ENCODE data around the gene UNC80. TPM values are rescaled to one million over a fixed set of nuclear protein-coding genes. Genes with fewer than 3 reads are reported as not detected.

The UNC80 gene
- total RNA-seq, 1 experiment from 2014 or later = 0.48 TPM

DNA sequence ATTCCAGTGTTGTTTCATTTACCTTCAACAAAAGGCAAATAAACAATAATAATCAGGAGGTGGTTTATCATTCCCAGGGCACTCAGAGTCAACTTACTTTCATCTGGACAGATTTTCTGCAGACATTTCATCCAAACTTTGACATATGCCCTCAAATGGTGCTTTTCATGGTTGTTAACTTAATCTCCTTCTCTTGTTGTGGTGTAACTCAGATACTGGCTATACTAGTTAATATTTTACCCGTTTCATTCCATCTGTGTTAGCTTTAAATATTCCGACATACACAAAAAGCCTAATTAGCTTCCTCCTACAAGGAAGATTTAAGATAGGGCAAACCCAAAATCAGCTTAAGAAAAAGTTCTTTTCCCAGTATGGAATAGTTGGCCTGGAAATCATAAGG is 186.4 kb downstream of the UNC80 start (continued):
- TF ChIP-seq, protein P1, sequence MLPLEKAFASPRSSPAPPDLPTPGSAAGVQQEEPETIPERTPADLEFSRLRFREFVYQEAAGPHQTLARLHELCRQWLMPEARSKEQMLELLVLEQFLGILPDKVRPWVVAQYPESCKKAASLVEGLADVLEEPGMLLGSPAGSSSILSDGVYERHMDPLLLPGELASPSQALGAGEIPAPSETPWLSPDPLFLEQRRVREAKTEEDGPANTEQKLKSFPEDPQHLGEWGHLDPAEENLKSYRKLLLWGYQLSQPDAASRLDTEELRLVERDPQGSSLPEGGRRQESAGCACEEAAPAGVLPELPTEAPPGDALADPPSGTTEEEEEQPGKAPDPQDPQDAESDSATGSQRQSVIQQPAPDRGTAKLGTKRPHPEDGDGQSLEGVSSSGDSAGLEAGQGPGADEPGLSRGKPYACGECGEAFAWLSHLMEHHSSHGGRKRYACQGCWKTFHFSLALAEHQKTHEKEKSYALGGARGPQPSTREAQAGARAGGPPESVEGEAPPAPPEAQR (CRISPR knock-in tag; IDR thresholded peaks at IDR 0.05) = no peak
- no peak for TF ChIP-seq FOXP1 (CRISPR knock-in tag; IDR thresholded peaks at IDR 0.05; ENCODE audit: borderline replicate concordance)

DNA sequence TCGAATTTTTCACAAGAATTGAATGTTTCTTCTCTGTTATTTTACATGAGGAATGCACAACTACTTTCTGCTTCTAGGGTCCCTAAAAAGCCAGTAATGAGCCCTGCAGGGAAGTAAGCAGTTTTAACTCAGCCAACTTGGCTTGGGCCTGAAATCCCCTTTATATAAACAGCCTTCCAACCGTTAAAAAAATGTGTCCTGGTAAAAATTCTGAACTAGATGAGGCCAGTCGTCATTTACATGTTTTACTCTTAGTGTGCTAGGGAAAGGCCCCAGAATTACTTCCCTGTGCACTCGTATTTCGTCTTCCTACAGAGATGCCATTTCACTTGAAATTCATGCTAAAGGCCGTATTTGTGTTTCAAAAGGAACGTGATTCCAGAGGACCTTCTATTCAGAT is 188.4 kb downstream of the UNC80 start:
- Mint-ChIP-seq H3K27me3 (ENCODE audit: low read depth) (peaks cover 81% of the 10 kb centered on the region), H3K36me3 (no peaks in the 10 kb centered on the region), H3K9me3 (no peaks in the 10 kb centered on the region), H3K27ac (no peak overlapping the region), H3K4me3 (peak overlapping the region; percentile 0; the same call in 1 of the 2 replicates), H3K4me1 (peaks cover 23% of the 10 kb centered on the region)
- POLR2A ChIA-PET = interaction anchor here (1.1 to 1.4 kb wide), 2 partner anchors 165 to 188 kb away, joined by 3 read pairs; partner anchors contain the start of gene UNC80
- ATAC-seq = no peak
- DNase-seq (ENCODE audit: low spot score) = no peak
- CTCF ChIA-PET = interaction anchor here (1.3 to 1.6 kb wide), 16 partner anchors 12 to 626 kb away, joined by 3 to 27 read pairs (median 10); partner anchors contain the start of genes MAP2 and UNC80
- TF ChIP-seq EMX1 (CRISPR knock-in tag; IDR thresholded peaks at IDR 0.05) (no peak), ZNF232 (CRISPR knock-in tag; IDR thresholded peaks at IDR 0.05) (no peak), JAZF1 (CRISPR knock-in tag; IDR thresholded peaks at IDR 0.05) (no peak), CBFB (CRISPR knock-in tag; IDR thresholded peaks at IDR 0.05; ENCODE audit: low read depth) (no peak), ZNF396 (CRISPR knock-in tag; IDR thresholded peaks at IDR 0.05; ENCODE audit: borderline replicate concordance) (no peak), GABPB1 (CRISPR knock-in tag; IDR thresholded peaks at IDR 0.05) (no peak)
- TF ChIP-seq, protein P2, sequence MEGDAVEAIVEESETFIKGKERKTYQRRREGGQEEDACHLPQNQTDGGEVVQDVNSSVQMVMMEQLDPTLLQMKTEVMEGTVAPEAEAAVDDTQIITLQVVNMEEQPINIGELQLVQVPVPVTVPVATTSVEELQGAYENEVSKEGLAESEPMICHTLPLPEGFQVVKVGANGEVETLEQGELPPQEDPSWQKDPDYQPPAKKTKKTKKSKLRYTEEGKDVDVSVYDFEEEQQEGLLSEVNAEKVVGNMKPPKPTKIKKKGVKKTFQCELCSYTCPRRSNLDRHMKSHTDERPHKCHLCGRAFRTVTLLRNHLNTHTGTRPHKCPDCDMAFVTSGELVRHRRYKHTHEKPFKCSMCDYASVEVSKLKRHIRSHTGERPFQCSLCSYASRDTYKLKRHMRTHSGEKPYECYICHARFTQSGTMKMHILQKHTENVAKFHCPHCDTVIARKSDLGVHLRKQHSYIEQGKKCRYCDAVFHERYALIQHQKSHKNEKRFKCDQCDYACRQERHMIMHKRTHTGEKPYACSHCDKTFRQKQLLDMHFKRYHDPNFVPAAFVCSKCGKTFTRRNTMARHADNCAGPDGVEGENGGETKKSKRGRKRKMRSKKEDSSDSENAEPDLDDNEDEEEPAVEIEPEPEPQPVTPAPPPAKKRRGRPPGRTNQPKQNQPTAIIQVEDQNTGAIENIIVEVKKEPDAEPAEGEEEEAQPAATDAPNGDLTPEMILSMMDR (IDR thresholded peaks at IDR 0.05) = no peak
- TF ChIP-seq, protein P3, sequence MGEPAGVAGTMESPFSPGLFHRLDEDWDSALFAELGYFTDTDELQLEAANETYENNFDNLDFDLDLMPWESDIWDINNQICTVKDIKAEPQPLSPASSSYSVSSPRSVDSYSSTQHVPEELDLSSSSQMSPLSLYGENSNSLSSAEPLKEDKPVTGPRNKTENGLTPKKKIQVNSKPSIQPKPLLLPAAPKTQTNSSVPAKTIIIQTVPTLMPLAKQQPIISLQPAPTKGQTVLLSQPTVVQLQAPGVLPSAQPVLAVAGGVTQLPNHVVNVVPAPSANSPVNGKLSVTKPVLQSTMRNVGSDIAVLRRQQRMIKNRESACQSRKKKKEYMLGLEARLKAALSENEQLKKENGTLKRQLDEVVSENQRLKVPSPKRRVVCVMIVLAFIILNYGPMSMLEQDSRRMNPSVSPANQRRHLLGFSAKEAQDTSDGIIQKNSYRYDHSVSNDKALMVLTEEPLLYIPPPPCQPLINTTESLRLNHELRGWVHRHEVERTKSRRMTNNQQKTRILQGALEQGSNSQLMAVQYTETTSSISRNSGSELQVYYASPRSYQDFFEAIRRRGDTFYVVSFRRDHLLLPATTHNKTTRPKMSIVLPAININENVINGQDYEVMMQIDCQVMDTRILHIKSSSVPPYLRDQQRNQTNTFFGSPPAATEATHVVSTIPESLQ (CRISPR knock-in tag; IDR thresholded peaks at IDR 0.05) = no peak
- TF ChIP-seq, protein P4, sequence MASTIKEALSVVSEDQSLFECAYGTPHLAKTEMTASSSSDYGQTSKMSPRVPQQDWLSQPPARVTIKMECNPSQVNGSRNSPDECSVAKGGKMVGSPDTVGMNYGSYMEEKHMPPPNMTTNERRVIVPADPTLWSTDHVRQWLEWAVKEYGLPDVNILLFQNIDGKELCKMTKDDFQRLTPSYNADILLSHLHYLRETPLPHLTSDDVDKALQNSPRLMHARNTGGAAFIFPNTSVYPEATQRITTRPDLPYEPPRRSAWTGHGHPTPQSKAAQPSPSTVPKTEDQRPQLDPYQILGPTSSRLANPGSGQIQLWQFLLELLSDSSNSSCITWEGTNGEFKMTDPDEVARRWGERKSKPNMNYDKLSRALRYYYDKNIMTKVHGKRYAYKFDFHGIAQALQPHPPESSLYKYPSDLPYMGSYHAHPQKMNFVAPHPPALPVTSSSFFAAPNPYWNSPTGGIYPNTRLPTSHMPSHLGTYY (CRISPR knock-in tag; IDR thresholded peaks at IDR 0.05) = no peak
- TF ChIP-seq, protein P5, sequence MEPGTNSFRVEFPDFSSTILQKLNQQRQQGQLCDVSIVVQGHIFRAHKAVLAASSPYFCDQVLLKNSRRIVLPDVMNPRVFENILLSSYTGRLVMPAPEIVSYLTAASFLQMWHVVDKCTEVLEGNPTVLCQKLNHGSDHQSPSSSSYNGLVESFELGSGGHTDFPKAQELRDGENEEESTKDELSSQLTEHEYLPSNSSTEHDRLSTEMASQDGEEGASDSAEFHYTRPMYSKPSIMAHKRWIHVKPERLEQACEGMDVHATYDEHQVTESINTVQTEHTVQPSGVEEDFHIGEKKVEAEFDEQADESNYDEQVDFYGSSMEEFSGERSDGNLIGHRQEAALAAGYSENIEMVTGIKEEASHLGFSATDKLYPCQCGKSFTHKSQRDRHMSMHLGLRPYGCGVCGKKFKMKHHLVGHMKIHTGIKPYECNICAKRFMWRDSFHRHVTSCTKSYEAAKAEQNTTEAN (CRISPR knock-in tag; IDR thresholded peaks at IDR 0.05) = no peak
- TF ChIP-seq, protein P6, sequence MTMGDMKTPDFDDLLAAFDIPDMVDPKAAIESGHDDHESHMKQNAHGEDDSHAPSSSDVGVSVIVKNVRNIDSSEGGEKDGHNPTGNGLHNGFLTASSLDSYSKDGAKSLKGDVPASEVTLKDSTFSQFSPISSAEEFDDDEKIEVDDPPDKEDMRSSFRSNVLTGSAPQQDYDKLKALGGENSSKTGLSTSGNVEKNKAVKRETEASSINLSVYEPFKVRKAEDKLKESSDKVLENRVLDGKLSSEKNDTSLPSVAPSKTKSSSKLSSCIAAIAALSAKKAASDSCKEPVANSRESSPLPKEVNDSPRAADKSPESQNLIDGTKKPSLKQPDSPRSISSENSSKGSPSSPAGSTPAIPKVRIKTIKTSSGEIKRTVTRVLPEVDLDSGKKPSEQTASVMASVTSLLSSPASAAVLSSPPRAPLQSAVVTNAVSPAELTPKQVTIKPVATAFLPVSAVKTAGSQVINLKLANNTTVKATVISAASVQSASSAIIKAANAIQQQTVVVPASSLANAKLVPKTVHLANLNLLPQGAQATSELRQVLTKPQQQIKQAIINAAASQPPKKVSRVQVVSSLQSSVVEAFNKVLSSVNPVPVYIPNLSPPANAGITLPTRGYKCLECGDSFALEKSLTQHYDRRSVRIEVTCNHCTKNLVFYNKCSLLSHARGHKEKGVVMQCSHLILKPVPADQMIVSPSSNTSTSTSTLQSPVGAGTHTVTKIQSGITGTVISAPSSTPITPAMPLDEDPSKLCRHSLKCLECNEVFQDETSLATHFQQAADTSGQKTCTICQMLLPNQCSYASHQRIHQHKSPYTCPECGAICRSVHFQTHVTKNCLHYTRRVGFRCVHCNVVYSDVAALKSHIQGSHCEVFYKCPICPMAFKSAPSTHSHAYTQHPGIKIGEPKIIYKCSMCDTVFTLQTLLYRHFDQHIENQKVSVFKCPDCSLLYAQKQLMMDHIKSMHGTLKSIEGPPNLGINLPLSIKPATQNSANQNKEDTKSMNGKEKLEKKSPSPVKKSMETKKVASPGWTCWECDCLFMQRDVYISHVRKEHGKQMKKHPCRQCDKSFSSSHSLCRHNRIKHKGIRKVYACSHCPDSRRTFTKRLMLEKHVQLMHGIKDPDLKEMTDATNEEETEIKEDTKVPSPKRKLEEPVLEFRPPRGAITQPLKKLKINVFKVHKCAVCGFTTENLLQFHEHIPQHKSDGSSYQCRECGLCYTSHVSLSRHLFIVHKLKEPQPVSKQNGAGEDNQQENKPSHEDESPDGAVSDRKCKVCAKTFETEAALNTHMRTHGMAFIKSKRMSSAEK (CRISPR knock-in tag; IDR thresholded peaks at IDR 0.05; ENCODE audit: borderline replicate concordance) = no peak
- TF ChIP-seq, protein P7, sequence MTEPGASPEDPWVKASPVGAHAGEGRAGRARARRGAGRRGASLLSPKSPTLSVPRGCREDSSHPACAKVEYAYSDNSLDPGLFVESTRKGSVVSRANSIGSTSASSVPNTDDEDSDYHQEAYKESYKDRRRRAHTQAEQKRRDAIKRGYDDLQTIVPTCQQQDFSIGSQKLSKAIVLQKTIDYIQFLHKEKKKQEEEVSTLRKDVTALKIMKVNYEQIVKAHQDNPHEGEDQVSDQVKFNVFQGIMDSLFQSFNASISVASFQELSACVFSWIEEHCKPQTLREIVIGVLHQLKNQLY (CRISPR knock-in tag; IDR thresholded peaks at IDR 0.05) = no peak
- TF ChIP-seq, protein P1 (CRISPR knock-in tag; IDR thresholded peaks at IDR 0.05) = no peak
- TF ChIP-seq, protein P8, sequence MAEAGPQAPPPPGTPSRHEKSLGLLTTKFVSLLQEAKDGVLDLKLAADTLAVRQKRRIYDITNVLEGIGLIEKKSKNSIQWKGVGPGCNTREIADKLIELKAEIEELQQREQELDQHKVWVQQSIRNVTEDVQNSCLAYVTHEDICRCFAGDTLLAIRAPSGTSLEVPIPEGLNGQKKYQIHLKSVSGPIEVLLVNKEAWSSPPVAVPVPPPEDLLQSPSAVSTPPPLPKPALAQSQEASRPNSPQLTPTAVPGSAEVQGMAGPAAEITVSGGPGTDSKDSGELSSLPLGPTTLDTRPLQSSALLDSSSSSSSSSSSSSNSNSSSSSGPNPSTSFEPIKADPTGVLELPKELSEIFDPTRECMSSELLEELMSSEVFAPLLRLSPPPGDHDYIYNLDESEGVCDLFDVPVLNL (CRISPR knock-in tag; IDR thresholded peaks at IDR 0.05; ENCODE audit: borderline replicate concordance, low read depth) = no peak
- TF ChIP-seq, protein P9, sequence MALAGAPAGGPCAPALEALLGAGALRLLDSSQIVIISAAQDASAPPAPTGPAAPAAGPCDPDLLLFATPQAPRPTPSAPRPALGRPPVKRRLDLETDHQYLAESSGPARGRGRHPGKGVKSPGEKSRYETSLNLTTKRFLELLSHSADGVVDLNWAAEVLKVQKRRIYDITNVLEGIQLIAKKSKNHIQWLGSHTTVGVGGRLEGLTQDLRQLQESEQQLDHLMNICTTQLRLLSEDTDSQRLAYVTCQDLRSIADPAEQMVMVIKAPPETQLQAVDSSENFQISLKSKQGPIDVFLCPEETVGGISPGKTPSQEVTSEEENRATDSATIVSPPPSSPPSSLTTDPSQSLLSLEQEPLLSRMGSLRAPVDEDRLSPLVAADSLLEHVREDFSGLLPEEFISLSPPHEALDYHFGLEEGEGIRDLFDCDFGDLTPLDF (CRISPR knock-in tag; IDR thresholded peaks at IDR 0.05) = no peak

All from WTC11 (cell line).